Osteocyte (in vitro differentiated cells): ENCODE measurements around the gene MAP2K6. TPM values are rescaled to one million over a fixed set of nuclear protein-coding genes. Genes with fewer than 3 reads are reported as not detected.

ENCODE experiments used
- DNase-seq: peaks from one replicate; pipeline ENCODE4 v3.0.0; 2021; ENCODE audit warnings: mixed read lengths; ENCODE audit not compliant: unreplicated experiment; ENCODE audit errors: extremely low spot score
- H3K27ac Mint-ChIP-seq: one replicate; pipeline ENCODE4 v1.8.0; 2021; ENCODE audit warnings: mild to moderate bottlenecking, mixed read lengths; ENCODE audit not compliant: unreplicated experiment
- H3K27me3 Mint-ChIP-seq: one replicate; pipeline ENCODE4 v1.8.0; 2021; ENCODE audit warnings: mixed read lengths; ENCODE audit not compliant: unreplicated experiment
- H3K36me3 Mint-ChIP-seq: one replicate; pipeline ENCODE4 v1.8.0; 2021; ENCODE audit warnings: mixed read lengths; ENCODE audit not compliant: unreplicated experiment
- H3K4me1 Mint-ChIP-seq: one replicate; pipeline ENCODE4 v1.8.0; 2021; ENCODE audit warnings: mixed read lengths; ENCODE audit not compliant: unreplicated experiment
- H3K4me3 Mint-ChIP-seq: one replicate; pipeline ENCODE4 v1.8.0; 2021; ENCODE audit warnings: mild to moderate bottlenecking, moderate library complexity, mixed read lengths; ENCODE audit not compliant: unreplicated experiment
- H3K9me3 Mint-ChIP-seq: one replicate; pipeline ENCODE4 v1.8.0; 2021; ENCODE audit warnings: mixed read lengths; ENCODE audit not compliant: unreplicated experiment
- total RNA-seq: library from RNA; stranded (reverse); gene quantifications from 2 replicates; pipeline ENCODE4 v1.2.1, GENCODE V29; 2021
- TF ChIP-seq, protein P1 (sequence below): fragments of 200-600 bp; sonication (generic); IDR thresholded peaks from 2 replicates; pipeline ENCODE4 v1.5.0; 2021; ENCODE audit warnings: antibody characterized with exemption, mild to moderate bottlenecking, moderate library complexity

MAP2K6 gene
- total RNA-seq, 1 donor from 2014 or later: 2.8 TPM

DNA sequence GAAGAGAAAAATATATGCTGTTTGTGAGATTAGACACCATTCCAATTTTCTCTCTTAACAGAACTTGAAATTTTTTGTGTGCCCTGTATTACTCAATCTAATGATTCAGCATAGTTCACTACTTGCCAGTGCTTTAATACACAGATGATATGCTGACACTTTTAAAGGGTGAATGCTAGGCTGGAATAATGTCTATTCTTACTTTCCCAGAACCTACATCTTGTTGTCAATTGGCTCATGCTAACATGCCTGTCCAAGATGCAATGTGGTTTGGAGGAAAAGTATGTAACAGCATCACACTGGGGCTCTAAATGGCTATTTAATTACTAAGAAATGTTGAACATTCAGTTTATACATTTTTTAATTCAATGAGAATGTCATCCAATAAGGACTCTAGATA, 7.6 kb upstream of the MAP2K6 start:
- TF ChIP-seq, protein P1, sequence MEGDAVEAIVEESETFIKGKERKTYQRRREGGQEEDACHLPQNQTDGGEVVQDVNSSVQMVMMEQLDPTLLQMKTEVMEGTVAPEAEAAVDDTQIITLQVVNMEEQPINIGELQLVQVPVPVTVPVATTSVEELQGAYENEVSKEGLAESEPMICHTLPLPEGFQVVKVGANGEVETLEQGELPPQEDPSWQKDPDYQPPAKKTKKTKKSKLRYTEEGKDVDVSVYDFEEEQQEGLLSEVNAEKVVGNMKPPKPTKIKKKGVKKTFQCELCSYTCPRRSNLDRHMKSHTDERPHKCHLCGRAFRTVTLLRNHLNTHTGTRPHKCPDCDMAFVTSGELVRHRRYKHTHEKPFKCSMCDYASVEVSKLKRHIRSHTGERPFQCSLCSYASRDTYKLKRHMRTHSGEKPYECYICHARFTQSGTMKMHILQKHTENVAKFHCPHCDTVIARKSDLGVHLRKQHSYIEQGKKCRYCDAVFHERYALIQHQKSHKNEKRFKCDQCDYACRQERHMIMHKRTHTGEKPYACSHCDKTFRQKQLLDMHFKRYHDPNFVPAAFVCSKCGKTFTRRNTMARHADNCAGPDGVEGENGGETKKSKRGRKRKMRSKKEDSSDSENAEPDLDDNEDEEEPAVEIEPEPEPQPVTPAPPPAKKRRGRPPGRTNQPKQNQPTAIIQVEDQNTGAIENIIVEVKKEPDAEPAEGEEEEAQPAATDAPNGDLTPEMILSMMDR: no peak
- peaks cover 19% of the 10 kb centered on the region for H3K4me1 Mint-ChIP-seq
- H3K27me3 Mint-ChIP-seq: no peaks in the 10 kb centered on the region
- no peak overlapping the region for H3K27ac Mint-ChIP-seq
- no peaks in the 10 kb centered on the region for H3K36me3 Mint-ChIP-seq
- no peak overlapping the region for H3K4me3 Mint-ChIP-seq
- no peak for DNase-seq
- no peaks in the 10 kb centered on the region for H3K9me3 Mint-ChIP-seq

DNA sequence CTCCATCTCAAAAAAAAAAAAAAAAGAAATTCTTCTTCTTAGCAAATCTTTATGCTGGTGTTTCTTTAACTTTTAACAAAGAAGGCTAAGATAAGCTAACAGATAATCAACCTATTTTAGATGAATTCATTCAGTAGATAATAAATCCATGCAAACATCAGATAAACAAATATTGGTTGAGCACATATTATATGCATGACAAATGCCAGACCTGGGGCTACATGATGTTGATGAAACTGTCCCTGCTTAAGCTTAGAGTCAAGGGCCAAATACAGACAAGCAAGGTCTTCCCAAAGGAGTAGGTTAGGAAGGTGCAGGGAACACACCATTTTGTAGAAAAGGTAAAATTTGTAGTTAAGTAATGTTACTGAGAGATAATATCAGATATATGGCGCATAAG, 6.7 kb upstream of the MAP2K6 start:
- TF ChIP-seq, protein P1: no peak
- Mint-ChIP-seq H3K9me3 (no peaks in the 10 kb centered on the region), H3K27me3 (no peaks in the 10 kb centered on the region), H3K4me3 (no peak overlapping the region), H3K4me1 (peaks cover 15% of the 10 kb centered on the region), H3K27ac (no peak overlapping the region), H3K36me3 (no peaks in the 10 kb centered on the region)
- no peak for DNase-seq

DNA sequence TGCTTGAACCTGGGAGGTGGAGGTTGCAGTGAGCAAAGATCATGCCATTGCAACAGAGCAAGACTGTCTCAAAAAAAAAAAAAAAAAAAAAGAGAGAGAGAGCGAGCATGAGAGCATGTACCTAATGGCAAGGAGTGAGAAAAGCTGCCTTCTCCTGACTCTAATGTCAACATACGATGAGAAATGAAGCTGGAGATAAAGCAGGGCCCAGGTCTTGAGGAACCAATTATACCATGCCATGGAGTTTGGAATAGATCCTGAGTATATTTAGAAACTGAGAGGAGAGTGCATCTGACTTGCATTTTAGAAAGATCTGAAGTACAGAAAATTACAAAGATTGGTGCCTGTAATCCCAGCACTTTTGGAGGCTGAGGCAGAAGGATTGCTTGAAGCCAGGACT, 3.8 kb upstream of the MAP2K6 start:
- TF ChIP-seq, protein P1: no peak
- no peaks in the 10 kb centered on the region for H3K4me1 Mint-ChIP-seq
- H3K9me3 Mint-ChIP-seq: no peaks in the 10 kb centered on the region
- H3K36me3 Mint-ChIP-seq: no peaks in the 10 kb centered on the region
- no peak for DNase-seq
- no peaks in the 10 kb centered on the region for H3K27me3 Mint-ChIP-seq
- no peak overlapping the region for H3K27ac Mint-ChIP-seq
- no peak overlapping the region for H3K4me3 Mint-ChIP-seq

DNA sequence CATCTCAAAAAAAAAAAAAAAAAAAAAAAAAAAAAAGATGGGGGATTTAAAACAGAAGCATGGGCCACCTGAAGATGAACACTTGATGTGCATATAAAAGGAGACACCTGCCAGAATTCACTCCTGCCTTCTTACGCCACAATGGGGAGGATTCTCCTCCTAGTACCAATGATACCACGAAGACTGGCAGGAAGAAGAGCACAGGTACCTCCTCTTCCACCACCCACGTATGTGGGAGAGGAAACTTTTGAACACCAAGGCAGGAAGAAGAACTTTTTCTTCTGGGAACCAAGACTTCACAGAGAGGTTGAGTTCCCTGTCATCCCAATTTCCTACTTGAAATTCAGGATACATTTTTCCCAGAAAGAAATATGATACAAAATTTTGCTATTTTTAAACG, 2.7 kb upstream of the MAP2K6 start:
- H3K27me3 Mint-ChIP-seq: no peaks in the 10 kb centered on the region
- no peaks in the 10 kb centered on the region for H3K36me3 Mint-ChIP-seq
- no peaks in the 10 kb centered on the region for H3K9me3 Mint-ChIP-seq
- DNase-seq: no peak
- H3K27ac Mint-ChIP-seq: no peak overlapping the region
- no peaks in the 10 kb centered on the region for H3K4me1 Mint-ChIP-seq
- TF ChIP-seq, protein P1: no peak
- no peak overlapping the region for H3K4me3 Mint-ChIP-seq

DNA sequence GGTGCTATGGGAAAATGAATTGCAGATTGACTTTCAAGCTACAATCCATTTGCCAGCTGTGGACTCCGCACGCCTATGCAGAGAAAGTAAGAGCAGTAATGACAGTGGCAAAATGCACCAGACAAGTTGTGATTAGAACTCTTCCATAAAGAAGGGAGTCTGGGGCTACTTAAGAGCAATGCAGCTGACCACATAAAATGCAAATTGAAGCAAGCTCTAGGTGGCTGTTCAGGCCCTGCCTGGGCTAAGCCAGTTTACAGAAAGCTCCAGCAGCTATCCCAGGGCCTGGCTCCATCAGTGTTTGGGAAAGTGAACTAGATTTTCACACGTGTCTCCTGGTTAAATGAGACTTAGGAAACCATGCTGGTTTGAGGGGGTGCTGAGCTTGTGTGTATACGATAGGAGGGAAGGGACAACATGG, 2.2 kb upstream of the MAP2K6 start:
- H3K4me3 Mint-ChIP-seq: no peak overlapping the region
- H3K9me3 Mint-ChIP-seq: no peaks in the 10 kb centered on the region
- H3K4me1 Mint-ChIP-seq: no peaks in the 10 kb centered on the region
- no peak overlapping the region for H3K27ac Mint-ChIP-seq
- H3K27me3 Mint-ChIP-seq: no peaks in the 10 kb centered on the region
- TF ChIP-seq, protein P1: no peak
- DNase-seq: no peak
- H3K36me3 Mint-ChIP-seq: no peaks in the 10 kb centered on the region
